Measurements from ENCODE around the gene DACH2. TPM values are rescaled to one million over a fixed set of nuclear protein-coding genes. Genes with fewer than 3 reads are reported as not detected.
A peak's percentile ranks its signal among the peaks of the same experiment; 100 is the strongest.

The DACH2 gene
- total and polyA plus RNA-seq, 9 of the 15 experiments (the other 6 are each of a cell fraction or from before 2014, with no cell fraction given), result not detected

- Histone ChIP-seq H3K27ac (ENCODE audit: extremely low read depth, low read depth, low read length) (no peak overlapping the region), H3K36me3 (ENCODE audit: control insufficient read depth, insufficient read depth, low read length) (no peaks in the 10 kb centered on the region), H4K20me1 (replicated peaks; ENCODE audit: control insufficient read depth, insufficient read depth, low read length) (no peaks in the 10 kb centered on the region), H3K9ac (ENCODE audit: insufficient read depth in 1 of 2, low read depth in 2 of 2, low read length in 2 of 2) (no peak overlapping the region), H3K9me1 (ENCODE audit: control insufficient read depth, insufficient read depth, low read length) (no peaks in the 10 kb centered on the region), H2AFZ (ENCODE audit: low read depth, low read length) (no peak overlapping the region), H3K79me2 (ENCODE audit: control insufficient read depth, insufficient read depth, low read length) (no peaks in the 10 kb centered on the region), H3K27me3 (ENCODE audit: control insufficient read depth in 2 of 2, insufficient read depth in 2 of 2, low read length in 2 of 2) (no peaks in the 10 kb centered on the region), H3K4me2 (ENCODE audit: insufficient read depth, low read length) (no peak overlapping the region), H3K4me3 (no peak overlapping the region), H3K4me1 (replicated peaks in 1 of 2; ENCODE audit: control insufficient read depth in 2 of 2, insufficient read depth in 2 of 2, low read length in 2 of 2) (no peaks in the 10 kb centered on the region), H3K9me3 (replicated peaks; ENCODE audit: control insufficient read depth, insufficient read depth, low read depth, low read length) (no peaks in the 10 kb centered on the region)
- ChIA-PET CTCF (ENCODE audit: low intra/inter-chr PET ratio) (no interaction called here), POLR2A (no interaction called here)
- FAIRE-seq, result no peak
- DNase-seq (ENCODE audit: extremely low read depth in 1 of 4, low spot score in 3 of 4), result peak in 1 of 4 experiments; percentile 1
- in situ Hi-C loops (cut with MboI) (no loop called here), intact Hi-C loops (cut with micrococcal nuclease) (no loop called here)
- TF ChIP-seq ZBTB43 (CRISPR knock-in tag; IDR thresholded peaks at IDR 0.05), result no peak
- TF ChIP-seq MTA2 (IDR thresholded peaks at IDR 0.05; ENCODE audit: low read depth), result no peak
- TF ChIP-seq HMGN3 (IDR thresholded peaks at IDR 0.05; ENCODE audit: borderline replicate concordance, extremely low read depth, insufficient read length, low read depth, low read length), result no peak
- TF ChIP-seq NR2C1 (IDR thresholded peaks at IDR 0.05), result no peak
- no peak for TF ChIP-seq NR2C1 (tag; IDR thresholded peaks at IDR 0.05)
- TF ChIP-seq ZSCAN29 (IDR thresholded peaks at IDR 0.05), result no peak
- TF ChIP-seq KDM1A (IDR thresholded peaks at IDR 0.05), result no peak
- TF ChIP-seq PTBP1 (IDR thresholded peaks at IDR 0.05; ENCODE audit: low read depth, low read length), result no peak
- no peak for TF ChIP-seq MCM2 (IDR thresholded peaks at IDR 0.05; ENCODE audit: low read depth)
- TF ChIP-seq ZBTB33 (CRISPR knock-in tag; IDR thresholded peaks at IDR 0.05), result no peak
- TF ChIP-seq MCM3 (IDR thresholded peaks at IDR 0.05), result no peak
- no peak for TF ChIP-seq THAP12 (CRISPR knock-in tag; IDR thresholded peaks at IDR 0.05)
- TF ChIP-seq ZNF655 (CRISPR knock-in tag; IDR thresholded peaks at IDR 0.05), result no peak
- no peak for TF ChIP-seq RBM25 (IDR thresholded peaks at IDR 0.05; ENCODE audit: low read depth, low read length, severe bottlenecking)
- BruUV-seq (replicated peaks), result no TSS peak
- ATAC-seq, result no peak
- 0% methylated on average over 2 of the region's 2 CpGs for WGBS (ENCODE audit: insufficient coverage, low coverage, missing lambda C conversion rate)
Observed at GRCh38 chrX:86102341-86102740, 45.9 kb upstream of the DACH2 start.

All from K562 (cell line).